Measurements from ENCODE around the gene STK32B.
A peak's percentile ranks its signal among the peaks of the same experiment; 100 is the strongest.

The STK32B gene

DNA sequence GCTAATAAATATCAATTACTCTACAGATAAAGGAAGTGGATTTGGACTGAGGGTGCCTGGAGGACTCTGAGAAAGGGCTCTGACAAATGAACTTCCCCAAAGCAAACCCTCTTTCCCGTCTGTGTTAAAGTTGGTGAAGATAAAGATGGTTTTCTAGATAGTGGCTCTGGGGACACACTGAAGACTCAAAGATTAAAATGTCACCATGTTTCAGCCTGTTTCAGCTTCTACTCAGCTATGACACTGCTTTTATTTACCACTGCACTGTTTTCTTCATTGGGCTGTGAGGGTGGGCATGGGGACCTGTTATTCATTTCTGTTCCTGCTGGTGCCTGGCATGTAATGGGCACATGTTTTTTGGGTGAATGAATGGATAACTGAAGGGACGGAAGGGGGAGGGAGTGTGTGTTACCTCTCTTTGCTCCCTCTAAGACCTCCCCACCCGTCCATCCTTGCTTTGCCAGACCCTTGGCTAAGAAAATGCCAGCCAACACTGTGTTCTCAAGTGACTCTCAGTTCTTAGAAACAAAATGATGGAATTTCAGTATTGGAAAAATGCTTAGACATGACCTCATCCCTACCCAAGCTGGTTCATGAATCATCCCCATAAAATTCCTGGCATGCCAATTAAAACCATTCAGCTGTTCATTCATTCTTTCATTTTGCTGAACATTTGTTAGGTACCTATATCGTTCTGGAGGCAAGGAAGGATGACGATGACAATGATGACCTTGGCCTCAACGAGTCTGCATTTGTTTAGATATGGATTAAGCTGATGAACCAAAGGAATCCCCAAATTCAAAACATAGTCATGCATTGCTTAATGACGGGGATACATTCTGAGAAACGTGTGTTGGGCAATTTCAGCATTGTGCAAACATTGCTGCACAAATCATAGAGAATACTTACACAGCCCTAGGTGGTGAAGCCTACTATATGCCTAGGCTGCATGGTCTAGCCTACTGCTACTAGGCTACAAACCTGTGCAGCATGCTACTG is 13.4 kb upstream of the STK32B start:
- no peak overlapping the region for H3K4me3 ChIP-seq (replicated peaks; ENCODE audit: low read depth, low read length)
- TF ChIP-seq CTCF (IDR thresholded peaks at IDR 0.05; ENCODE audit: low read length, missing control alignments), result no peak
- DNase-seq (ENCODE audit: low read depth), result peak; percentile 86

GRCh38 chr4:5039800-5040199 is 11.5 kb upstream of the STK32B start:
- no peak for DNase-seq (ENCODE audit: low read depth)
- TF ChIP-seq CTCF (IDR thresholded peaks at IDR 0.05; ENCODE audit: low read length, missing control alignments), result no peak

GRCh38 chr4:5040856-5041620 is 10.2 kb upstream of the STK32B start:
- H3K4me3 ChIP-seq (replicated peaks; ENCODE audit: low read depth, low read length), result no peak overlapping the region
- TF ChIP-seq CTCF (IDR thresholded peaks at IDR 0.05; ENCODE audit: low read length, missing control alignments), result no peak
- DNase-seq (ENCODE audit: low read depth), result no peak

More at GRCh38 chr4:5039800-5040199, 11.5 kb upstream of the STK32B start:
- H3K4me3 ChIP-seq (replicated peaks; ENCODE audit: low read depth, low read length), result no peak overlapping the region

- H3K4me3 ChIP-seq (replicated peaks; ENCODE audit: low read depth, low read length), result no peak overlapping the region
- DNase-seq (ENCODE audit: low read depth), result no peak
- no peak for TF ChIP-seq CTCF (IDR thresholded peaks at IDR 0.05; ENCODE audit: low read length, missing control alignments)
Measured at GRCh38 chr4:5041699-5042098, 9.6 kb upstream of the STK32B start.

DNA sequence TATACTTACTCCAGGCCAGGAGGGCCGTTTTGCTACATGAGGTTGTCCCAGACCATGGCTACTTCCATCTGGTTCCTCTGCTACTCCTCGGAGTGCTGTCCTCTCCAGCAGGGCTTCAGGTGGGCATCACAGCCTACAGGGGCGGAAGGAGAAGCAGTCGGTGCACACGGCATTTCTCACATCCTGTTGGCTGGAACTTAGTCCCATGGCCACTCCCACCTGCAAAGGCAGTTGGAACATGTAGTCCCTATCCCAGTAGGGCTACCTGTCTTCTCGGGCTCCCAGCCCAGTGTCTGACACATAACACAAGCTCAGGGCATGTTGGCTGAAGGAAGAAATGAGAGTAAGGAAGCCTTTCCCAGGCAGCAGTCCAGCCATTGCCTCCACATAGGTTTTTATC is 7.7 kb upstream of the STK32B start:
- no peak for DNase-seq (ENCODE audit: low read depth)
- TF ChIP-seq CTCF (IDR thresholded peaks at IDR 0.05; ENCODE audit: low read length, missing control alignments), result no peak
- H3K4me3 ChIP-seq (replicated peaks; ENCODE audit: low read depth, low read length), result no peak overlapping the region

DNA sequence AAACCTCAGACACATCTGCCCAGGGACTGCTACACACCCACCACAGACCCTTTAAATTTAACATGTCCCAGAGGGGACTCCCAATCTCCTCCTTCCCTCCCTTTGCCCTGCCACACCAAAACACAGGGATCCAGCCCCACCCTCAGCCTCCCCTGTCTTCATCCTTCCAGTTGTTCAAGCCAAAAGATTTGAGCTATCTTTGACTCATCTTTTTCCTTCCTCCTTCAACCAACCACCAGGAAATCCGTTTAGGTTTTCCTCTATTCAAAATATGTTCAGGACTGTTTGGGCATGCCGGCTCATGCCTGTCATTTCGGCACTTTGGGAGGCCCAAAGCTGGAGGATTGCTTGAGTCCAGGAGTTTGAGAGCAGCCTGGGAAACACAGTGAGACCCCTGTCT is 6.9 kb upstream of the STK32B start:
- no peak for TF ChIP-seq CTCF (IDR thresholded peaks at IDR 0.05; ENCODE audit: low read length, missing control alignments)
- no peak for DNase-seq (ENCODE audit: low read depth)
- no peak overlapping the region for H3K4me3 ChIP-seq (replicated peaks; ENCODE audit: low read depth, low read length)
